PFSK-1 (cell line): ENCODE data around the gene ENDOV.

Experiments used
- FOXP2 ChIP-seq: optimal IDR thresholded peaks from 2 replicates; pipeline ENCODE3; 2011; ENCODE audit warnings: borderline replicate concordance, control low read depth, inconsistent platforms; ENCODE audit not compliant: insufficient read depth; ENCODE audit errors: extremely low read length, extremely low read depth
- POLR2AphosphoS5 ChIP-seq: IDR thresholded peaks from 2 replicates; pipeline ENCODE4 v1.6.1; 2012; ENCODE audit warnings: low read depth, mild to moderate bottlenecking, control low read depth, low read length, moderate library complexity
- SIN3A ChIP-seq: IDR thresholded peaks from 2 replicates; pipeline ENCODE4 v1.6.1; 2012; ENCODE audit warnings: mild to moderate bottlenecking, low read length, moderate library complexity, borderline replicate concordance; ENCODE audit not compliant: insufficient read depth
- TAF1 ChIP-seq: IDR thresholded peaks from 2 replicates; pipeline ENCODE4 v1.6.1; 2012; ENCODE audit warnings: low read length, control low read depth, borderline replicate concordance; ENCODE audit not compliant: insufficient read depth
- TF ChIP-seq, protein P1 (sequence below), 2 experiments: IDR thresholded peaks; 2 replicates each; pipeline versions ENCODE4 v1.6.1 to v1.8.0; 2011 to 2012; ENCODE audit warnings: low read depth in 2 of 2, low read length in 2 of 2, control low read depth in 1 of 2, inconsistent platforms in 1 of 2, mild to moderate bottlenecking in 1 of 2, moderate library complexity in 1 of 2; ENCODE audit not compliant: insufficient read depth in 1 of 2

DNA sequence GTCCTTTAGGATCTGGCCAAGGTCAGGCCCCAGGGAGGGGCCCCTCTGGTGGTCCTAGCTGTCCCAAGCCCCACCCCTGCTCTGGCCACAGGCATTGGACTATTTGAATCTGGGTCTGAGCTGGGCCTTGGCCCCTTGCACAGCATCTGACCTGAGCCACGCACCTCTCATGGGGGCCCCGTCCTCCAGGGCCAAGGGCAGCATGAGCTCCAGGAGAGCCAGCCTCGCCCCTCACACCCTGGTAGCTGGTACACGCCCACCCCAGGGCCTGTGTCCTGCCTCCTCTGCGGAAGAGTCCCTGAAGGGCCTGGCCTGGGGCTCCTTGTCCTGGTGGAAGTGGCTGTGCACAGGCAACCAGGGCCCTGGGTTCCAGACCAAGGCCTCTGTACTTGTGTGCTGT is 23.8 kb downstream of the ENDOV start:
- TF ChIP-seq, protein P1, sequence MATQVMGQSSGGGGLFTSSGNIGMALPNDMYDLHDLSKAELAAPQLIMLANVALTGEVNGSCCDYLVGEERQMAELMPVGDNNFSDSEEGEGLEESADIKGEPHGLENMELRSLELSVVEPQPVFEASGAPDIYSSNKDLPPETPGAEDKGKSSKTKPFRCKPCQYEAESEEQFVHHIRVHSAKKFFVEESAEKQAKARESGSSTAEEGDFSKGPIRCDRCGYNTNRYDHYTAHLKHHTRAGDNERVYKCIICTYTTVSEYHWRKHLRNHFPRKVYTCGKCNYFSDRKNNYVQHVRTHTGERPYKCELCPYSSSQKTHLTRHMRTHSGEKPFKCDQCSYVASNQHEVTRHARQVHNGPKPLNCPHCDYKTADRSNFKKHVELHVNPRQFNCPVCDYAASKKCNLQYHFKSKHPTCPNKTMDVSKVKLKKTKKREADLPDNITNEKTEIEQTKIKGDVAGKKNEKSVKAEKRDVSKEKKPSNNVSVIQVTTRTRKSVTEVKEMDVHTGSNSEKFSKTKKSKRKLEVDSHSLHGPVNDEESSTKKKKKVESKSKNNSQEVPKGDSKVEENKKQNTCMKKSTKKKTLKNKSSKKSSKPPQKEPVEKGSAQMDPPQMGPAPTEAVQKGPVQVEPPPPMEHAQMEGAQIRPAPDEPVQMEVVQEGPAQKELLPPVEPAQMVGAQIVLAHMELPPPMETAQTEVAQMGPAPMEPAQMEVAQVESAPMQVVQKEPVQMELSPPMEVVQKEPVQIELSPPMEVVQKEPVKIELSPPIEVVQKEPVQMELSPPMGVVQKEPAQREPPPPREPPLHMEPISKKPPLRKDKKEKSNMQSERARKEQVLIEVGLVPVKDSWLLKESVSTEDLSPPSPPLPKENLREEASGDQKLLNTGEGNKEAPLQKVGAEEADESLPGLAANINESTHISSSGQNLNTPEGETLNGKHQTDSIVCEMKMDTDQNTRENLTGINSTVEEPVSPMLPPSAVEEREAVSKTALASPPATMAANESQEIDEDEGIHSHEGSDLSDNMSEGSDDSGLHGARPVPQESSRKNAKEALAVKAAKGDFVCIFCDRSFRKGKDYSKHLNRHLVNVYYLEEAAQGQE (IDR thresholded peaks at IDR 0.05; ENCODE audit: insufficient read depth in 1 of 2, low read depth in 2 of 2, low read length in 2 of 2): no peak
- no peak for TF ChIP-seq TAF1
- no peak for TF ChIP-seq POLR2AphosphoS5
- no peak for TF ChIP-seq SIN3A
- no peak for TF ChIP-seq FOXP2
